MCF 10A (cell line): Measurements from ENCODE around the gene PLCB1. TPM values are rescaled to one million over a fixed set of nuclear protein-coding genes. Genes with fewer than 3 reads are reported as not detected.

Source experiments
- BruUV-seq: library from RNA; stranded (reverse); fragments of 400-500 nt; replicated peaks from 2 replicates; lab custom pipeline; 2021; lab: Mats Ljungman, UMichigan
- CTCF ChIA-PET: fragments of 300-600 bp; sonication (Branson Sonifier 250); formaldehyde crosslinking; extraction: SDS; loops from one replicate; lab custom pipeline; 2021; ENCODE audit warnings: antibody characterized with exemption, inconsistent platforms; lab: Yijun Ruan, JAX
- POLR2A ChIA-PET: fragments of 300-600, 350-650 bp; sonication (Branson Sonifier 250); formaldehyde crosslinking; extraction: SDS; loops from one replicate; lab custom pipeline; 2020; ENCODE audit warnings: antibody characterized with exemption, inconsistent platforms; lab: Yijun Ruan, JAX
- DNase-seq: peaks from one replicate; pipeline ENCODE4 v3.0.0-alpha.2; 2018; ENCODE audit not compliant: unreplicated experiment
- H3K27ac Mint-ChIP-seq: one replicate; pipeline ENCODE4 v1.8.0; 2022; ENCODE audit warnings: mild to moderate bottlenecking, low read depth, mixed read lengths; ENCODE audit not compliant: unreplicated experiment
- H3K27me3 Mint-ChIP-seq: one replicate; pipeline ENCODE4 v1.8.0; 2022; ENCODE audit warnings: mixed read lengths; ENCODE audit not compliant: insufficient read depth, unreplicated experiment
- H3K36me3 Mint-ChIP-seq: one replicate; pipeline ENCODE4 v1.8.0; 2022; ENCODE audit warnings: mild to moderate bottlenecking, moderate library complexity, mixed read lengths; ENCODE audit not compliant: insufficient read depth, unreplicated experiment
- H3K4me1 Mint-ChIP-seq: one replicate; pipeline ENCODE4 v1.8.0; 2022; ENCODE audit warnings: mixed read lengths; ENCODE audit not compliant: insufficient read depth, unreplicated experiment
- H3K4me3 Mint-ChIP-seq: one replicate; pipeline ENCODE4 v1.8.0; 2022; ENCODE audit warnings: mild to moderate bottlenecking, moderate library complexity, mixed read lengths; ENCODE audit not compliant: unreplicated experiment
- H3K9me3 Mint-ChIP-seq: one replicate; pipeline ENCODE4 v1.8.0; 2022; ENCODE audit warnings: mixed read lengths; ENCODE audit not compliant: unreplicated experiment
- intact Hi-C: fragments of 100-400 bp; cut with micrococcal nuclease; formaldehyde crosslinking; loops from 2 replicates; pipeline ENCODE4 v1.14.1; 2022
- total RNA-seq: library from RNA; stranded (reverse); gene quantifications from 2 replicates; pipeline ENCODE4 v1.2.3, GENCODE V29; 2022
- TF ChIP-seq, protein P1 (sequence below): fragments of 200-600 bp; IDR thresholded peaks from one replicate; pipeline ENCODE4 v1.8.0; 2022; ENCODE audit warnings: antibody characterized with exemption, mild to moderate bottlenecking; ENCODE audit not compliant: unreplicated experiment

The PLCB1 gene
- total RNA-seq, 1 experiment from 2014 or later = 5.9 TPM

DNA sequence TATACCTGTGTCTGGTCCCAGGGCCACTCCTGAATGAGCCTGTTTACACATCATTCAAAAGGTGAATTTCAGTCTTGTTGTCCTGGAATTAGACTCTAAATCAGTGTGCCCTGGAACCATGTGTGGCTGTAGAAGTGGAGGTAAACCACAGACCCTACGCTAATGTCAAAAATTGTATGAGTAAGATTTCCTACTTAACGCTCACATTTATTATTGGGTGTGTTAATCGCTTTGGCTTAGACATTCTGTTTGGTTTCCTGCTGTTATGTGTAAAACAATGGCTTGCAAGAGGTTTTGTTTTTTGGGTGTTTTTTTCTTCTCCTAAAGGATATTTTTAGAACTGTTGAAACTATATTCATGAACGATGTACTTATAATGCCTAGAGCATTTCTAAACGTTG lies 19.3 kb downstream of the PLCB1 start:
- no peaks in the 10 kb centered on the region for H3K9me3 Mint-ChIP-seq
- H3K27me3 Mint-ChIP-seq = no peaks in the 10 kb centered on the region
- peak overlapping the region; percentile 31 for H3K27ac Mint-ChIP-seq
- H3K4me1 Mint-ChIP-seq = peaks cover 46% of the 10 kb centered on the region
- intact Hi-C loops = no loop called here
- H3K4me3 Mint-ChIP-seq = no peak overlapping the region
- no TSS peak for BruUV-seq
- peak; percentile 29 for DNase-seq
- ChIA-PET POLR2A (interaction anchor here (0.6 to 0.7 kb wide), 2 partner anchors 11 to 69 kb away, joined by 3 read pairs; no protein-coding TSS in a partner anchor), CTCF (interaction anchor here (0.7 to 1.2 kb wide), 4 partner anchors 10 to 571 kb away, joined by 3 to 7 read pairs (median 3); no protein-coding TSS in a partner anchor)
- TF ChIP-seq, protein P1, sequence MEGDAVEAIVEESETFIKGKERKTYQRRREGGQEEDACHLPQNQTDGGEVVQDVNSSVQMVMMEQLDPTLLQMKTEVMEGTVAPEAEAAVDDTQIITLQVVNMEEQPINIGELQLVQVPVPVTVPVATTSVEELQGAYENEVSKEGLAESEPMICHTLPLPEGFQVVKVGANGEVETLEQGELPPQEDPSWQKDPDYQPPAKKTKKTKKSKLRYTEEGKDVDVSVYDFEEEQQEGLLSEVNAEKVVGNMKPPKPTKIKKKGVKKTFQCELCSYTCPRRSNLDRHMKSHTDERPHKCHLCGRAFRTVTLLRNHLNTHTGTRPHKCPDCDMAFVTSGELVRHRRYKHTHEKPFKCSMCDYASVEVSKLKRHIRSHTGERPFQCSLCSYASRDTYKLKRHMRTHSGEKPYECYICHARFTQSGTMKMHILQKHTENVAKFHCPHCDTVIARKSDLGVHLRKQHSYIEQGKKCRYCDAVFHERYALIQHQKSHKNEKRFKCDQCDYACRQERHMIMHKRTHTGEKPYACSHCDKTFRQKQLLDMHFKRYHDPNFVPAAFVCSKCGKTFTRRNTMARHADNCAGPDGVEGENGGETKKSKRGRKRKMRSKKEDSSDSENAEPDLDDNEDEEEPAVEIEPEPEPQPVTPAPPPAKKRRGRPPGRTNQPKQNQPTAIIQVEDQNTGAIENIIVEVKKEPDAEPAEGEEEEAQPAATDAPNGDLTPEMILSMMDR = no peak
- H3K36me3 Mint-ChIP-seq = no peaks in the 10 kb centered on the region

DNA sequence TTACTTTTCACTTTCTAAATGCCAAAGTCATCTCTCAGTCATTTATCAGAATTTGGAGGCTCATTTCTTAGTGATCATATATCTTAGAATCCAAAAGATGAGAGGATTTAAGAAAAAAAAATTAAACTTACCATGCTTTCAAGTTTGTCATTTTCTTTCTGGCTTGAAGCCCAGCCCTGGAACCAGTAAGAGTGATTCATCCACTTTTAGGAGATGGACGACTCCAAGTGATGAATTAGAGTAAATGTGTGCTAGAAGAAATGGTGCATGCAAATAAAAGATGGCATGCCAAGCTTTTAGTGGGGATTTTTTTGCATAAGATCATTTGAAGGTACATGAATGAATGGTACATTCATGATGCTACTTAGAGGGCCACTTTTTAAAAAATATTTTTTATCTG lies 20.1 kb downstream of the PLCB1 start:
- Mint-ChIP-seq H3K27ac (peak overlapping the region; percentile 31), H3K9me3 (no peaks in the 10 kb centered on the region), H3K4me3 (no peak overlapping the region), H3K27me3 (no peaks in the 10 kb centered on the region), H3K36me3 (no peaks in the 10 kb centered on the region), H3K4me1 (peaks cover 53% of the 10 kb centered on the region)
- POLR2A ChIA-PET = no interaction called here
- intact Hi-C loops = no loop called here
- no TSS peak for BruUV-seq
- DNase-seq = peak; percentile 62
- CTCF ChIA-PET = interaction anchor here (0.7 to 2.5 kb wide), 3 partner anchors 25 to 569 kb away, joined by 3 to 9 read pairs (median 4); no protein-coding TSS in a partner anchor
- TF ChIP-seq, protein P1 = no peak

DNA sequence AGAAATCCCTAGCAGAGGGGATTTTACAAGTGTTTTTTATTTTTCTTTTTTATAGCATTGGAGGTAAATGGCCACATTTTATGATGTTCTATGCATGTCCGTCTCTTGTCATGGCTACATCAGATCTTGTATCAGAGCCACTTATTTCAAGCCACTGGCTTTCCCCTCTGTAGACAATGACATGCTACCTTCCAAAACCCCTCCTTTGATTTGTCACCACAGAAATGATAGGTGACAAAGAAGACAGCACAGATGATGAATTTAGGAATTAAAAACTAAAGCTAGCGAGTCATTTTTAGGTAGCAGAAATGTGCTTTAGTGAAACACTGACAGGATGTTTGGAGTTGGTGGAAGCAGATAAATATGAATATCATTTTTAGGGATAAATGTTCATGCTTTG lies 20.8 kb downstream of the PLCB1 start:
- BruUV-seq = no TSS peak
- intact Hi-C loops = no loop called here
- TF ChIP-seq, protein P1 = no peak
- POLR2A ChIA-PET = no interaction called here
- peaks cover 54% of the 10 kb centered on the region for H3K4me1 Mint-ChIP-seq
- H3K36me3 Mint-ChIP-seq = no peaks in the 10 kb centered on the region
- no peak overlapping the region for H3K4me3 Mint-ChIP-seq
- H3K27ac Mint-ChIP-seq = no peak overlapping the region
- H3K9me3 Mint-ChIP-seq = no peaks in the 10 kb centered on the region
- CTCF ChIA-PET = interaction anchor here (0.5 to 2.5 kb wide), 6 partner anchors 26 to 569 kb away, joined by 3 to 9 read pairs (median 6); no protein-coding TSS in a partner anchor
- H3K27me3 Mint-ChIP-seq = no peaks in the 10 kb centered on the region
- no peak for DNase-seq

DNA sequence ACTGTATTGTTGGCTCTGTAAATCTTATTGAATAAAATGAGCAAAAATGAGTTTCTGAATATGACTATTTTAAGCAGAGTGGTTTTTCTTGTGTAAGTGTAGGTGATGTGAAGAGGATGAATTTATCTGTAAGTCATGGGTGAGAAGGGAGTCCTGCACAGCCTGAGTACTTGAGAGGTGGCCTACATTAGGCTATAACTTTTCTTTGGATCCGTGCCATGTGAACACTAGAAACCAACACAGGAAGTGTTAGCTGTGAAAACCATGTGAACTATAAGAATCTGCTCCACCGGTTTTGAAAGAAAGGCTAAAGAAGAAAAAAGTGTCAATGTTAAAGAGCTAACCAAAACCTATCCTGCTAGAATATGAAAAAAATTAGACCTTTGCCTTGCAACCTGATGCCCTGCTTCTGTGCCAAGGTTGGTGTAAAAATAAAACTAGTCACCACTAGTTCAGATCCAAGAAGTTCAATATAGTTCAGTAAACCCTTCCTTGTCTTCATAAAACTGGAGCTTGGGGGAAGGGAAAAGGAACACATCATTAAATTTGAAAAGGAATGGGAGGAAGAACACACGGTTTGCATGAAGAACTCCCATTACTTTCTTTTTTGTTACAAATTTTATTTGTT lies 21.3 kb downstream of the PLCB1 start:
- DNase-seq = peak; percentile 38
- H3K27me3 Mint-ChIP-seq = no peaks in the 10 kb centered on the region
- peaks cover 52% of the 10 kb centered on the region for H3K4me1 Mint-ChIP-seq
- H3K4me3 Mint-ChIP-seq = no peak overlapping the region
- peaks cover 3% of the 10 kb centered on the region for H3K36me3 Mint-ChIP-seq
- ChIA-PET POLR2A (interaction anchor here (1.5 kb wide), 1 partner anchor 9 kb away, joined by 3 read pairs; no protein-coding TSS in a partner anchor), CTCF (interaction anchor here (0.5 to 2.5 kb wide), 9 partner anchors 20 to 568 kb away, joined by 3 to 9 read pairs (median 5); no protein-coding TSS in a partner anchor)
- TF ChIP-seq, protein P1 = no peak
- H3K9me3 Mint-ChIP-seq = no peaks in the 10 kb centered on the region
- no peak overlapping the region for H3K27ac Mint-ChIP-seq
- intact Hi-C loops = no loop called here
- no TSS peak for BruUV-seq
